ENCODE data around the gene KLK12.

DNA sequence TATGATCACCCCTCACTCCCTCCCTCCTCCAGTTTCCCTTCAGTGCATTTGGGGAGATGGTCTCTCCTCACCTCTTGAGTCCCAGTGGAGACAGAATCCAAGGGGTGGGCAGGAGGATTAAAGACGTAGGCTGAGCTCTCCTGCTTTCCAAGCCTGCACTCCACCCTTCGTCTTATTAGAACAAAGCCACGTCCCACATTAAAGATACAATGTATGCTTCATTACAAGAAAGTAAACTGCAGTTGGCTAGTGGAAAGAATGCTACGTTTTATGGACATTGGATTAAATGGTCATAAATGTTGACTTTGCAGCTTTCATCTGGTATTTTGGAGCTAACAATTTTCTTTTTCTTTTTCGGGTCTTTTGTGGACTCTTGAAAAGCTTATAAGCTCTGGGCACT lies 6.9 kb downstream of the KLK12 start:
- TF ChIP-seq, protein P1, sequence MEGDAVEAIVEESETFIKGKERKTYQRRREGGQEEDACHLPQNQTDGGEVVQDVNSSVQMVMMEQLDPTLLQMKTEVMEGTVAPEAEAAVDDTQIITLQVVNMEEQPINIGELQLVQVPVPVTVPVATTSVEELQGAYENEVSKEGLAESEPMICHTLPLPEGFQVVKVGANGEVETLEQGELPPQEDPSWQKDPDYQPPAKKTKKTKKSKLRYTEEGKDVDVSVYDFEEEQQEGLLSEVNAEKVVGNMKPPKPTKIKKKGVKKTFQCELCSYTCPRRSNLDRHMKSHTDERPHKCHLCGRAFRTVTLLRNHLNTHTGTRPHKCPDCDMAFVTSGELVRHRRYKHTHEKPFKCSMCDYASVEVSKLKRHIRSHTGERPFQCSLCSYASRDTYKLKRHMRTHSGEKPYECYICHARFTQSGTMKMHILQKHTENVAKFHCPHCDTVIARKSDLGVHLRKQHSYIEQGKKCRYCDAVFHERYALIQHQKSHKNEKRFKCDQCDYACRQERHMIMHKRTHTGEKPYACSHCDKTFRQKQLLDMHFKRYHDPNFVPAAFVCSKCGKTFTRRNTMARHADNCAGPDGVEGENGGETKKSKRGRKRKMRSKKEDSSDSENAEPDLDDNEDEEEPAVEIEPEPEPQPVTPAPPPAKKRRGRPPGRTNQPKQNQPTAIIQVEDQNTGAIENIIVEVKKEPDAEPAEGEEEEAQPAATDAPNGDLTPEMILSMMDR (IDR thresholded peaks at IDR 0.05), result no peak
- no peak for TF ChIP-seq POLR2A (IDR thresholded peaks at IDR 0.05)
